ENCODE data around the gene PDLIM4.

Gene PDLIM4

GRCh38 chr5:132227485-132228240 lies 29.8 kb upstream of the PDLIM4 start, which contains the start of gene P4HA2:
Gene P4HA2 (minus strand): TSS chr5:132227853. CDS start chr5:132218626, 9,227 bp downstream.
- peak; percentile 40 to 45 for DNase-seq

DNA sequence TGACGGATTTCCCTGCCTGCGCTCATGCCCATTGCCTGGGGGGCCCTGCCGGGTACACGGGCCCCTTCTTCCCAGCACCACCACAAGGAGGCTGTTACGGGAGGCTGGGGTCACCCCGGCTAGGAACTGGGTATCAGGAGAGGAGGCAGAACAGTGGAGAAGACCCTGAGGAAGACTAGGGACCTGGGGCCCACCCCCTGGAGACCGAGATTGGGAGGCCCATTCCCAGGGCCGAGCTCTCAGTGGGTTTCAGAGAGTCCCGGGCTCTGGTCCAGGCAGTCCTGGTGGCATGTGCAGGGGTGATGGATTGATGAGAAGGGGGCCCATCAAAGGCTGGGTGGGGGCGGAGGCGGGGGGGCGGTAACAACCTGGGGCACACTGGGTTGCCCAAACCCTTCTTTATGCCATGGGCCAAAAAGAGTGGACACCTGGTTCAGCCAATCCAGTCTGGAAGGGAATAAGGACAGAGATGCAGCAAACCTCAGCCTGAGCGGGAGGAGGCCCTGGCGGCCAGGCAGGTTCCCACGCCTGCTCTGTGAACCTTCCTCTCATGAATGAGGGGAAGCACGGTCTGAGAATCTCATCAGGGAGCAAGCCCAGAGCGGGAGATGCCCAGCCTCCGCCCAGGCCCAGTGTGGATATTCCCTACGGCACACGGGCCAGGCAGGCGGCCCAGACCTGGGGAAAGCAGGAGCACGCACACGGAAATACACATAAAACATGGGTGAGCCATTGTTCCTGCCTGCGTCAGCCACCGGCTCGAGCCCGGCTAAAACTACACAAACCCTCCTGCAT lies 29.1 kb upstream of the PDLIM4 start:
- DNase-seq: no peak

DNA sequence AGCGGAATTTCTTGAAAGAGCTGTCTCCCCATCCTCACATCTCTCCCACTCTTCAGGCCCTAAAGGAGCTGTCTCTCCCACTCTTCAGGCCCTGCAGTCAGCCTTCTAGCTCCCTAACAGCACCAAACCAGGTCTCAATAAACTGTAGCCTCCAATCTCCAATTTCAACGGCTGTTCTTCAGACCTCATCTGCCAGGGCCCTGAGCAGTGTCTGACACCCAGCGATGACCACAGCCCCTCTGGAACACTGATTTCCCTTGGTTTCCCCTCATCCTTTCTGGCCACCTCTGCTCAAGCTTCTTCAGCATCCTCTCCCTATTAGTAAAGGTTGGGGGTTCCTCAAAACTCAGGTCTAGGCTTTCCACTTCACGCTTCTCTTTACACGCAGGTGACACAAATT lies 28.3 kb upstream of the PDLIM4 start:
- no peak for DNase-seq

GRCh38 chr5:132230871-132231270 lies 26.6 kb upstream of the PDLIM4 start:
- DNase-seq: no peak

- no peak for DNase-seq
Measured at GRCh38 chr5:132232465-132232864, 25.0 kb upstream of the PDLIM4 start.

- DNase-seq: no peak
Measured at GRCh38 chr5:132233081-132233480, 24.4 kb upstream of the PDLIM4 start.

GRCh38 chr5:132233811-132234683 lies 23.4 kb upstream of the PDLIM4 start:
- DNase-seq: no peak

DNA sequence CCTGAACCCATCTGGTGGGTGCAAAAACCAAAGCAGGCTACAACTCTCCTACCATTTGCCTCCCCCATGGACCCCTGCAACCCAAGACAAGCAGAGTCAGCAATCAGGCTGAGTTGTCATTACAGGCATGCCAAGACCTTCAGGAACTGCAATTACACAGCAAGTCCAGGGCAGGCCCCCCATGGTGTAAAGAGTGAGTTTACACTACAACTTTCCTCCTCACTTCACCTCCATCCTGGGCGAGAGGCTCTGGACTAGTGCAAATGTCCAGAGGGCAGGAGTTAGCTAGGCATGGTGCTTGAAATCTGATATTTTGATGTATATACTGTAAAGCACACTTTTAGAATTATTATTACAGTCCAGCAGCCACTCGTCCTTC lies 22.8 kb upstream of the PDLIM4 start:
- DNase-seq: no peak

DNA sequence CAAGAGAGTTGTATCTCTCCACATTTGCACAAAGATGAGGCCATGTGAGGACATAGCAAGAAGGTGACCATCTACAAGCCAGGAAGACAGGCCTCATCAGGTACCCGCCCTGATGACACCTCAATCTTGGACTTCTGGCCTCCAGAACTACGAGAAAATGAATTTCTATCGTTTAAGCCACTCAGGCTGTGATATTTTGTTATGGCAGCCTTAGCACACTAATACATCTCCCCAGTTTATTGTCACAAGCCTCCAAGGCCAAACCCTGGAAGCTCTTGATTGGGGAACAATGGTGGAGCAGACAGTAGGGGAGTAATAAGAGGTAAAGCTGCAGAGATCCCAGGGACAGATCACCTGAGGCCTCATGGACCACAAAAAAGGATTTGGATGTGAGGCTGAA lies 22.2 kb upstream of the PDLIM4 start:
- DNase-seq: no peak

DNA sequence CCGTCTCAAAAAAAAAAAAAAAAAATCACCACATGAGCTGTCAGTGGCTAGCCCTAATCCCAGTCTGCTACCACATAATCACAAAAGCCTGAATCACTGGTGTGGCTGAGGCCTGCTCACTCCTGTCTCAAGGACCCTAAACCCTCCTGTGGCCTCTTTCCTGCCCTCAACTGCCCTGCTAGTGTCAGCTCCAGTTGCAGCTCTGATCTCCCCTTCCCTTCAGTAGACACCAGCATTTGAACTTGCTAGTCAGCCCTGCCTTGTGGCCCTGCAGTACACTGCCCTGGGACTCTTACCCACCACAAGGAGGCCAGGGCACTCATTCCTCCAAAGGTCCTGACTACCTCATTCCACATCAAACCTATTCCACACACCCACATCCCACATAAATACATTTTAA lies 20.4 kb upstream of the PDLIM4 start:
- no peak for DNase-seq

DNA sequence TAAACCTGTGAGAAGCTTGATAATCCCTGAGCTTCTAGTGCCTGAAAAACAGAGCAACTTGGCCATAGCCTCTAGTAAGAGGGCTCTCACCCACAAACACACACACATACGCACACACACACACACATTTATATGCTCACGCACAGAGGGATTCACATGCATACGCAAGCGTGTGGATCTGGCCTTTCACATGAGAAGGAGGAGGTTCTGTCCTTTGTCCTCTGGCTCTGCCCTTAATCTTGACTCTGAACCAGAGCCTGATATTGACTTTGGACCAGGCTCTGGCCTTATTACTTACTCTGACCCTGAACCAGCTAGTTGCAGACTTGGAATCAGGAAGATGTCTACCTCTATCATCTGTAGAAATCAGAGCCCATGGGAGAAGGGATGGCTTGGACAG lies 19.8 kb upstream of the PDLIM4 start:
- DNase-seq: no peak

DNA sequence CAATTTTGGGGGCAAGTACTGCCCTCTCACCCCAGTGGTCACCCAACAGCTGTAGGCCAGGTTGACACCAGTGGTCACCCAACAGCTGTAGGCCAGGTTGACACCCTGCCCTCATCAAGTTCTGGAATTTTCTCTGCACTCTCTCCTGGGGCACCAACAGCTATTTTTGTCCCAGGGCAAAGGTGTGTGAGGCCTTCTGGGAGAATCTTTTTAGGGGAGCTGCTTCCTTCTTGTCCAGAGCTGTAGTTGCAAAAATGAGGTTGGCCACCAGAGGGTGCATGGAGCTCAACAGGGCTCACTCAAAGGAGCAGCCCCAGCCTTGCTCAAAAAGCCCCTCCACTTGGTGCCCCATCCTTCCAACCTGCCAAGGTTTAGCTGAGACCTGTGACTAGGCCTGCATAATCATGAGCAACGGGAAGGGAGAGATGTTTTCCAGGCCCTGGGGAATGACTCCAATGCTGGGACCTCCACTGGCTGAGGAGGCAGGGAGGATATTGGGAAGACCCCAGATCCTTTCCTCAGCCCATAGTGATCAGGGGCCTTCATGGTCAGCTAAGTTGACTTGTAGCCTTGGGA lies 19.2 kb upstream of the PDLIM4 start:
- DNase-seq: peak; percentile 60 to 67

- DNase-seq: no peak
Measured at GRCh38 chr5:132238901-132239500, 18.5 kb upstream of the PDLIM4 start.

- no peak for DNase-seq
Measured at GRCh38 chr5:132239776-132240175, 17.7 kb upstream of the PDLIM4 start.

DNA sequence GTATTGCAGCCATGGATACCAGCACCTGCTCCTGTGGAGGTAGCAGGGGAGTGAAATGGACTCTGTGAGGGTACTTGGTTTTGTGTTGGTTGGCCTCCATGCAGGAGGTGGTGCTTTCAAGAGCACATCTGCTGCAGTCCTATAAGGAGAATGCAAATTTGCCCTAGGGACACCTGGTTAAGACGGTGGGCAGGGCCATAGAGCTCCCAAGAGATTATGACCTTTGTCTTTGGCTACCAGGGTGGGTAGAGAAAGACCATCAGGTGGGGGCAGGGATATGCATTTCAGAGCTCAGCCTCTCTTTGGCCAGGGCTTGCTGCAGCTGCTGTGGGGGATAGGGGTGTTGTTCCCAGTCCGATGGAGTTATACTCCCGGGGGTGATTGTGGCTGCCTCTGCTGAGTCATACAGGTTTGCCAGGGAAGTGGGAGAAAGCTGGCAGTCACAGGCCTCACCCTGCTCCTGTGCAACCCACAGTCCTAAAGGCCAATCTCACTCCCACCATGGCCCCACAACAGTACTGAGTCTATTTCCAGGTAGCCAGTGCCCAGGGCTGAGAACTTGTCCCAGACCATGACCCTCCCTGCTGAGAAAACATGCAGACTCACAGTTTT lies 14.0 kb upstream of the PDLIM4 start:
- DNase-seq: no peak

DNA sequence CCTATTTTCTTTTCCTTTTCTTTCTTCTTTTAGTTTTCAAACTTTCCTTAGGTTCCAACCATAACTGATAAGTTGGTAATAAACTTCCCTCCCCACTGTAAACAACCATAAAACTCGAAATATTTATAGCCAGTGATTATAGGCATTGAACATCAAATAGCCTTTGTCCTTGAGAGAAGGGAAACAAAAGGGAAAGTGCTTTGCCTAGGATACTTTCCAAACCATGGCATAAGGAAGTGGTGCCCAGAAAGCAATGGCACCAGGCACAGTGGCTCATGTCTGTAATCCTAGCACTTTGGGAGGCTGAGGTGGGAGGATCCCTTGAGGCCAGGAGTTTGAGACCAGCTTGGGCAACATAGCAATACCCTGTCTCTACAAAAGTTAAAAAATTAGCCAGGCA lies 11.9 kb upstream of the PDLIM4 start:
- DNase-seq: no peak

- DNase-seq: no peak
Measured at GRCh38 chr5:132246806-132247205, 10.7 kb upstream of the PDLIM4 start.

GRCh38 chr5:132250547-132250946 lies 6.9 kb upstream of the PDLIM4 start:
- no peak for DNase-seq

DNA sequence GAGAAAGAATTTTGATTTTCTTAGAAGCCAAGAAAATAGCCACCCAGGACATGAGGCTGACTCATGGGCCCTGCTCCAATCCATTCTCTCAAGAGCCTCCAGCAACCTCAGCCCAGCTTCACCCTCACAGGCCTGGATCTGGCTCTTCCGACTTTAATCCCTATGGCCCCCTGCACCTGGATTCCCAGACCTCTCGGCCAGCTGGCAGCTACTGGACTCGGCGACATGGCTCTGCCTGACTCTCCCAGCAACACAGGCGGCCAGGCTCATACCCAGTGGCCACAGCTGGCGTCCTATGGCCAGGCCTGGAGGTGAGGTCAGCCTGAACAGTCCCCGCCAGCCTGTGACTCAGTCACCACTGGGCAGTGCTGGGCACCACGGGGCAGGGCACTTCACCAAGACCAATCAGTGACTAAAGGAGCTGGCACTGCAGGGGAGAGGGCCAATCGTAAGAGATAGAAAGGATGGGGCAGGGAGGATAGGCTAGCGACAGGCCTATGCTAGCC lies 6.2 kb upstream of the PDLIM4 start:
- no peak for DNase-seq

DNA sequence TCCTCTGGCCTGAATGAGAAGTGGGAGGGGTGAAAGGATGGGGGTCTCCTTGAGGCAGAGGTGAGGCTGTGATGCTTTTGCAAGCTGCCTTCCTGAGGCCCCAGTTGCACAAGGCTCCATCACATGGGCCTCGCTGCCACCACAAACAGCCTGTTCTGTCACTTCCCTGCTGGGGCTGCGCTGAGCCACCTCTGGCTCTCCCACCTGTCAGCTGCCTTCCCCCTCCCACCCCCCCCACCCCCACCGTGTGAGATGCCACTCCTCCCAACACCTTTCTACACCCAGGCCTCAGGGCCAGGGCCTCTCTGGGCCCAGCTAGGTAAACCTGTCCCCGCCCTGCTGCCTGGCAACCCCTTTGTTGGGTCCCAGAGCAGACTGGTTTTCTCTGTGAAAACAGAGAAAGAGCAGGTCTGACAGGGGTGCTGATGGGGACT lies 4.5 kb upstream of the PDLIM4 start:
- no peak for DNase-seq

DNA sequence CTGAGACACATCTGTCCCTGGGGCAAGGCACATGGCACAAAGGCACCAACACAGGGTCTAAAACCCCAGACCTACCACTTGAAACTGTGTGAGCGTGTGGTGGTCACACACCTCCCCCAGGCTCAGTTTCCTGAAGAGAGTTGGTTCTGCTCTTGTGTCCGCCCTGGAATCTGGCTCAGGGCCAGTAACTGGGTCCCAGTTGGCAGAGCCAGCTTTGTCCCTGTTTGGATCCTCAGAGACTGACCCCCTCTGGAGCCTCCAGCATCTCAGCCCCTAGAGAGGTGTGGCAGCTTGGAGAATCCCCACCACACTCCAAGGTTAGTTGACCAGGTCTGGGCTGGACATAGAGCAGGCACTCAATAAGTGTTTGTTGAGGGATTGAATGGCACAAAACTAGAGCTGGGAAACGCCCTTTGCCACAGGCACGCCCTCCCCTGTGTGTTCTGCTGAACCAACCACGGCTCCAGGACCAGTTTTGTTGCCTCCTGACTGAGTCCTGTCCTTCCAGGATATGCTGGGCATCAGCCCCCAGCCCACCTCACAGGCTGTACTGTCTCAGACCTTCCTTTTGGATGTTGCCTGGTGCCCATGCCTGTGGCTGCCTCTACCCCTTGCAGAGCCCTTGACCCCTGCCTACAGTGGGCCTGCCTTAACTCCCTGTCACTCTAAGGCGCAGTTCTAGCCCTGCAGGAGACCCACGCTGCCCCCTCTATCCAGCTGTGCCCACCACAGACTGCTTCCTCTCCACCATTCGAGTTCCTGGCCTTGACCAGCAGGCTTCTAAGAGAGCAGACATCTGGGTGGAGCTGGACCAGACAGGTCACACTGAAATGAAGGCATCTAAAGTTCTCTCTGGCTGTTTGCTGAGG lies 3.8 kb upstream of the PDLIM4 start:
- DNase-seq: no peak
